A549 treated with RU486 at 1 μM for 4 hours (cell line): ENCODE data around the gene TSPYL2. TPM values are rescaled to one million over a fixed set of nuclear protein-coding genes. Genes with fewer than 3 reads are reported as not detected.

Source experiments
- total RNA-seq: library from RNA; stranded (reverse); fragments of 200-300 nt; extraction: Qiagen RNA extraction; gene quantifications from 5 replicates; pipeline ENCODE4 v1.2.3, GENCODE V29; 2022; ENCODE audit warnings: low read depth

The TSPYL2 gene
- total RNA-seq = 8.1 to 11.1 TPM (median 9.7 TPM) in 5 replicates

GRCh38 chrX:53081925-53082772 lies at the start of gene TSPYL2:
TSPYL2 (plus strand) TSS chrX:53082367; CDS start chrX:53082499, 132 bp downstream.

DNA sequence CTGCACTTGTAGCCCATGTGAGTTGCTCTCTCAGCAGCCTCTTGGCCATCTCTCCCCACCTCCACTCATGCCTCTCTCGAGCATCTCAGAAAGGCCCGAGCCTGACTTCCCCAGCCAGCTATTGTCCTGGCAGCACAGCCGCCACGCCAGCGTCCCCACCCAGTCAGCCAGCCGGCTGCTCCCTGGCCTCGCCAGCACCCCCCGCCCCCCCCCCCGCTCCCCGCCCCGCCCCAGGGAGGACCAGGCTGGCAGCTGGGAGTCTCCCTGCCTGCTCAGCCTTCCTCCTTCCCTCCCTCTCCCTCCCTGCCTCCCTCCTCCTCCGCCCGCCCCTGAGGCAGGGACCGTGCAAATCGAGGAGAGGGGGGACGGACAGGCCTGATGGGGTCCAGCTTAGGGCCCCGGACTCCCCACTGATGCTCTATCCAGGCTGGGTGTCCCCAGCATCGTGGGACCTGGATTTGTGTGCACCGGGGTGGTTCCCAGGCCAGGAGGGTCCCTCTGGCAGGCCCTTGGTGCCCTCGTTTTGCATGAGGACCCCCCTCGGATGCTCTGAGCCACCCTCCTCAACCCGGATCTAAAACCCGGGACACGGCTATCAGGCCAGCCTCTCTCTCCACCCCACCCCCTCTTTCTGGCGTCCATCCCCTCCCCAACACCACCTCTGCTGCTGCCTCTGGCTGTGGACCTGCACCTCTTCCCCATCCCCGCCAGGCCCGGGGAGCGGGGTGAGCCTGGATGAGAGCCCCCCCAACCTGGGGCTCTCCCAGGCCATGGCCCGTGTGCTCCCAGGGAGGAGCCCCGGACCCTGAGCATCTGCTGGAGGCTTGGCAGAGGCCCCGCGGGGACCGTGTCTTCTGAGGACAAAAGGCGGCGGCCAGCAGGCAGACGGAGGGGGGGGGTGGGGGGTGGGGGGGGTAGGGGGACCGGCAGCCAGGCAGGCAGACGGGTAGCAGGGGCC lies 33.7 kb upstream of the TSPYL2 start, which contains the start of gene GPR173:
GPR173 (plus strand) TSS at position 621 of the 958 bp plus-strand sequence. CDS start 27,833 bp downstream, outside the sequence.

GRCh38 chrX:53093748-53094581 lies 11.8 kb downstream of the TSPYL2 start, which contains the start of gene KANTR:
KANTR (plus strand) TSS chrX:53094142; CDS start chrX:53124273, 30,131 bp downstream.

Other genes starting within 250 kb of the TSPYL2 start
- not detected in 5 replicates for gene XAGE3, start 214.3 kb upstream of the TSPYL2 start, total RNA-seq
- 7.4 to 19.2 TPM (median 11.2 TPM) in 5 replicates for gene FAM156B, start 185.0 kb upstream of the TSPYL2 start, total RNA-seq
- 11.5 to 17.6 TPM (median 14.5 TPM) in 5 replicates for gene FAM156A, start 123.8 kb upstream of the TSPYL2 start, total RNA-seq
- not detected in 5 replicates for gene GPR173, start 33.6 kb upstream of the TSPYL2 start, total RNA-seq
- 0.92 to 1.6 TPM (median 1.3 TPM) in 5 replicates for gene KANTR, start 11.8 kb downstream of the TSPYL2 start, total RNA-seq
- gene KDM5C, start 142.8 kb downstream of the TSPYL2 start, total RNA-seq = 43.3 to 56.4 TPM (median 52.7 TPM) in 5 replicates
- 31.0 to 42.7 TPM (median 39.6 TPM) in 5 replicates for gene IQSEC2, start 199.2 kb downstream of the TSPYL2 start, total RNA-seq